Measurements from ENCODE around the gene C4orf50. TPM values are rescaled to one million over a fixed set of nuclear protein-coding genes. Genes with fewer than 3 reads are reported as not detected.
"Not testable (repeated sequence)": the region's sequence is repeated elsewhere in the genome, so short reads cannot be mapped to it uniquely, and the experiment has no call there.

Gene C4orf50
- total RNA-seq, 4 donors from 2014 or later = under 0.01 to 0.19 (median 0.09) TPM; not detected in 1

DNA sequence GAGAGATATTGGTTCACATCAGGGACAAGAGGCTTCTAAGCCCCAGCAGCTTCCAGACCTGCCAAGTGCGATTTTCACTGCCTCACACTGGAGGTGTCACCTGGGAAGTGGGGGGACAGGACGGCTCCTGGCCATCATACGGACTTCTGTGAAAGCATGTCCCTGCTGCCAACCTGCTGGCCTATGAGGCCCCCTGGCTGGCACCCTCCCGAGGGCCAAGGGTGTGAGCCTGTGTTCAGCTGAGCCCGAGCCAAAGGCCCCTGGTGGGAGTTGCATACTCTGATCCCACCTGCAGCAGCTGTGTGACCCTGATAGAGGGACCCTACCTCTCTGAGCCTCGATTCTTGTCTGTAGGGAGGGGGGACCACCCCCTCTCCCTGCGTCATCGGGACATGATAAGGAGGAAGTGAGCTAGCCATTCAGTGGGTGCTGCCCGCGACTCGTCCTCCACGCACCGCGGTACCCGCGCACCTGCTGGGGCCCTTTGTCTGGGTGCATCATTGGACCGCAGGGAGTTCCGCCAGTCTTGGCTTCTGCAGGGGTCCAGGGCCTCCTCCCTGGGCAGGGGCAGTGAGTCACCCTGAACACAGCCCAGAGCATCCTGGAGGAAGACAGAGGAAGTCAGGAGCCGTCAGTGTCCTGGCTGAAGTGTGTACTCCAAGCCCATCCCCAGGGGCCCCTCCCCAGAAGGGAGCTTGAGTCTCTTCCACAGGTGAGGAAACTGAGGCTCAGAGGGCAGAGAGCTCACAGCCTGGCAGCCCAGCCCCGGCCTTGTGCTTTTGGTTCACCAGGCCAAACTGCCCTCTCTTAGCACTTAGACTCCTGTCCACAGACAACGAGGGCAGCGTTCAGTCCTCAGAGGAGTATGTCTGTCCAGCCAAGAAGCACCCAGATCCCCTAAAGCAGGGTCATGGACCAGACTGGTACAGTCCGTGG, 24.1 kb downstream of the C4orf50 start:
- DNase-seq (ENCODE audit: low spot score) (no peak), ATAC-seq (ENCODE audit: low FRiP score) (no peak)
- TF ChIP-seq CTCF (IDR thresholded peaks at IDR 0.05) = no peak

- not testable (repeated sequence) for ATAC-seq (ENCODE audit: low FRiP score); DNase-seq (ENCODE audit: low spot score)
Observed at GRCh38 chr4:5993346-5993745, 24.9 kb downstream of the C4orf50 start.

DNA sequence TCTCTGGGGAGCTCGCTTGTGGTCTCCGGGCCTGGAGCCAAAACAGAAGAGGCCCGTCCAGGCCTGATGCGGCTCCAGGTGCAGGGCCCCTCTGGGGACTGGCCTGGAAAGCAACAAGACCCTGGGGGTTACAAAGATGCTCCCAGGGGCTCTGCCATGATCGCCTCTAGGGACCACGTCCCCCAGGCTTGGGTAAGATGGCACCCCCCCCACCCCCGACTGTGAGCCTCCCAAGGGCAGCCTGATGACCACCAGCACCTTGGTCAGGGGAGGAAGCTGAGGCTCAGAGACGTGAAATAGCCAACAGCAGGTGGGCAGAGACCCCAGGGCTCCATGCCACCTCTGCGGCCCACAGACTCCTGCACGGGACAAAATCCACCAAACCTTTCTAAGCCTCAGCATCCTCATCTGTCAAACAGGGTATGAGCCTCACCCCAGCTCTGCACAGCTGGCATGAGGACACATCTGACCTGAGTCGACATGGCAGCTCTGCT, 25.4 kb downstream of the C4orf50 start:
- ATAC-seq (ENCODE audit: low FRiP score) (no peak), DNase-seq (ENCODE audit: low spot score) (no peak)
- TF ChIP-seq CTCF (IDR thresholded peaks at IDR 0.05) = no peak

- no peak for TF ChIP-seq CTCF (IDR thresholded peaks at IDR 0.05)
- DNase-seq (ENCODE audit: low spot score) (no peak), ATAC-seq (ENCODE audit: low FRiP score) (no peak)
Observed at GRCh38 chr4:5992171-5992827, 25.9 kb downstream of the C4orf50 start.

GRCh38 chr4:5991405-5991804, 26.8 kb downstream of the C4orf50 start:
- TF ChIP-seq CTCF (IDR thresholded peaks at IDR 0.05) = no peak
- DNase-seq (ENCODE audit: low spot score) = no peak
- no peak for ATAC-seq (ENCODE audit: low FRiP score)

- DNase-seq (ENCODE audit: low spot score) = no peak
- no peak for ATAC-seq (ENCODE audit: low FRiP score)
- TF ChIP-seq CTCF (IDR thresholded peaks at IDR 0.05) = no peak
Observed at GRCh38 chr4:5990446-5991160, 27.6 kb downstream of the C4orf50 start.
